MM.1S (cell line): ENCODE measurements around the gene HDAC1.

Experiments used
- DNase-seq: peaks from one replicate; pipeline ENCODE4 v3.0.0-alpha.2; 2015
- H2AFZ ChIP-seq: fragments of 300-600 bp; sonication (generic); 2 replicates; pipeline ENCODE4 v1.6.0; 2016; ENCODE audit warnings: antibody characterized with exemption, low read length
- H3F3A ChIP-seq: fragments of 300-600 bp; sonication (generic); 2 replicates; pipeline ENCODE4 v1.6.1; 2016; ENCODE audit warnings: mild to moderate bottlenecking, antibody characterized with exemption, low read length, moderate library complexity, mixed read lengths; ENCODE audit not compliant: insufficient read depth
- H3K27ac ChIP-seq: fragments of 300-600 bp; sonication (generic); 2 replicates; pipeline ENCODE4 v1.5.1; 2016; ENCODE audit warnings: mild to moderate bottlenecking, low read length
- H3K27me3 ChIP-seq: fragments of 300-600 bp; sonication (generic); replicated peaks from 2 replicates; pipeline ENCODE4 v1.6.0; 2016; ENCODE audit warnings: low read length; ENCODE audit not compliant: insufficient read depth
- H3K36me3 ChIP-seq: fragments of 300-600 bp; sonication (generic); replicated peaks from 2 replicates; pipeline ENCODE4 v1.6.1; 2016; ENCODE audit warnings: mild to moderate bottlenecking, low read length, mixed read lengths; ENCODE audit not compliant: insufficient read depth
- H3K4me1 ChIP-seq: fragments of 300-600 bp; sonication (generic); 2 replicates; pipeline ENCODE4 v1.6.1; 2016; ENCODE audit warnings: low read length, mixed read lengths
- H3K4me2 ChIP-seq: fragments of 300-600 bp; sonication (generic); 2 replicates; pipeline ENCODE4 v1.6.0; 2016; ENCODE audit warnings: low read depth, low read length
- H3K4me3 ChIP-seq: fragments of 300-600 bp; sonication (generic); 2 replicates; pipeline ENCODE4 v1.5.1; 2016; ENCODE audit warnings: low read length, mixed read lengths
- H3K79me2 ChIP-seq: fragments of 300-600 bp; sonication (generic); 2 replicates; pipeline ENCODE4 v1.6.1; 2016; ENCODE audit warnings: mixed run types, low read length, mixed read lengths
- H3K9ac ChIP-seq: fragments of 300-600 bp; sonication (generic); 2 replicates; pipeline ENCODE4 v1.6.1; 2016; ENCODE audit warnings: low read length, mixed read lengths
- H3K9me2 ChIP-seq: fragments of 300-600 bp; sonication (generic); replicated peaks from 2 replicates; pipeline ENCODE4 v1.6.1; 2016; ENCODE audit warnings: mild to moderate bottlenecking, low read length, mixed read lengths; ENCODE audit not compliant: insufficient read depth
- H3K9me3 ChIP-seq: fragments of 300-600 bp; sonication (generic); replicated peaks from 2 replicates; pipeline ENCODE4 v1.6.1; 2016; ENCODE audit warnings: mild to moderate bottlenecking, low read length, mixed read lengths; ENCODE audit not compliant: insufficient read depth
- H4K20me1 ChIP-seq: fragments of 300-600 bp; sonication (generic); 2 replicates; pipeline ENCODE4 v1.6.1; 2016; ENCODE audit warnings: mild to moderate bottlenecking, low read length, moderate library complexity, mixed read lengths; ENCODE audit not compliant: insufficient read depth
- EZH2 ChIP-seq: fragments of 300-600 bp; sonication (generic); optimal IDR thresholded peaks from 2 replicates; pipeline ENCODE3; 2017; ENCODE audit warnings: low read depth, mild to moderate bottlenecking, antibody characterized with exemption, low read length, mixed read lengths
- EZH2phosphoT487 ChIP-seq: fragments of 300-600 bp; sonication (generic); IDR thresholded peaks from 2 replicates; pipeline ENCODE4 v1.6.1; 2018; ENCODE audit warnings: antibody characterized with exemption, low read length
- TF ChIP-seq, protein P1 (sequence below): fragments of 300-600 bp; sonication (generic); IDR thresholded peaks from 2 replicates; pipeline ENCODE4 v1.5.1; 2016; ENCODE audit warnings: antibody characterized with exemption, low read length, mixed read lengths

HDAC1 gene

DNA sequence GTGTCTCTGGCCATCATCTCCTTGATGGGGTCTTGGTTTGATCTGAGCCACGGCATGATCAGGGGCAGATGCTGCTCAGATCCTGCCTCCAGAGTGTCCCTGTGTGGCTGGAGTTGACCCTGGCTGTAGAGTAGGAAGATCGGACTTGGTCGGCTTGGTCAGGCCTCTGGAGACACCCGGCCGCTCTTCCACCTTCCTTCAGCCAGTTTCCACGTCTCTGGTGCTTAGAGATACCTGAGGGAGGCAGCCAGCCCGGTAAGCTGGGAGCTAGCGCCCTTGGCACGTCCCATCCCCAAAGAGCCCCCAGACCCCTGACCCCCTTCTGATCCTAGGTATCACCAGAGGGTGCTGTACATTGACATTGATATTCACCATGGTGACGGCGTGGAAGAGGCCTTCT lies 35.3 kb downstream of the HDAC1 start:
- DNase-seq = no peak
- H3K36me3 ChIP-seq = no peaks in the 10 kb centered on the region

DNA sequence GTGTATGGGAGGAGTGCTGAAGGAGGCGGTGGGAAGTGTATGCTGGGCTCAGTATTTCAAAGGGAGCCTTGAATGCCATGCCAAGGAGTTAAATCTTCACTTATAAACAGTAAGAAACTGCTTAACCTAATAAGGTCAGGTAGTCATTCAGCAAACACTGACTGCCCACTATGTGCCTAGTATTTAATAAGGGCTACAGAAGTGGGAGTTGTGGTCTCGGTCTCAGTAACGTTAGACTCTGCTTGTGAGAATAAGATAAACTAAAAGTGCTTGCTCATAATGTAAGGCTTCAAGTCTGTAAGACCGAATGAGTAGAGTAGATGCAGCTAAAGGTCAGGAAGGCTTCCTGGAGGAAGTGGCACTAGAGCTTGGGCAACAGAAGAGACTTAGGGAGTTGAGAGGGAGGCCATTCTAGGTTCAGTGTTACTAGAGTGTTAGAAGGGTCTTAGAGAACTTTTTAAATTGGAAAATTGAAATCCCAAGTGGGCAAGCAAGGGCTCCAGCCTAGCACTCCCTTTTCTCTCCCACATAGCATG lies 38.1 kb downstream of the HDAC1 start:
- Histone ChIP-seq H3K4me3 (no peak overlapping the region), H3K9me3 (no peaks in the 10 kb centered on the region), H3K36me3 (no peaks in the 10 kb centered on the region), H3K4me1 (peaks cover 36% of the 10 kb centered on the region), H3K4me2 (no peak overlapping the region), H3K79me2 (peaks cover 7% of the 10 kb centered on the region), H4K20me1 (no peaks in the 10 kb centered on the region), H3K9me2 (no peaks in the 10 kb centered on the region), H3K27ac (no peak overlapping the region), H2AFZ (no peak overlapping the region), H3K9ac (no peak overlapping the region), H3K27me3 (no peaks in the 10 kb centered on the region), H3F3A (peaks cover 29% of the 10 kb centered on the region)
- no peak for DNase-seq
- no peak for TF ChIP-seq EZH2
- no peak for TF ChIP-seq EZH2phosphoT487
- TF ChIP-seq, protein P1, sequence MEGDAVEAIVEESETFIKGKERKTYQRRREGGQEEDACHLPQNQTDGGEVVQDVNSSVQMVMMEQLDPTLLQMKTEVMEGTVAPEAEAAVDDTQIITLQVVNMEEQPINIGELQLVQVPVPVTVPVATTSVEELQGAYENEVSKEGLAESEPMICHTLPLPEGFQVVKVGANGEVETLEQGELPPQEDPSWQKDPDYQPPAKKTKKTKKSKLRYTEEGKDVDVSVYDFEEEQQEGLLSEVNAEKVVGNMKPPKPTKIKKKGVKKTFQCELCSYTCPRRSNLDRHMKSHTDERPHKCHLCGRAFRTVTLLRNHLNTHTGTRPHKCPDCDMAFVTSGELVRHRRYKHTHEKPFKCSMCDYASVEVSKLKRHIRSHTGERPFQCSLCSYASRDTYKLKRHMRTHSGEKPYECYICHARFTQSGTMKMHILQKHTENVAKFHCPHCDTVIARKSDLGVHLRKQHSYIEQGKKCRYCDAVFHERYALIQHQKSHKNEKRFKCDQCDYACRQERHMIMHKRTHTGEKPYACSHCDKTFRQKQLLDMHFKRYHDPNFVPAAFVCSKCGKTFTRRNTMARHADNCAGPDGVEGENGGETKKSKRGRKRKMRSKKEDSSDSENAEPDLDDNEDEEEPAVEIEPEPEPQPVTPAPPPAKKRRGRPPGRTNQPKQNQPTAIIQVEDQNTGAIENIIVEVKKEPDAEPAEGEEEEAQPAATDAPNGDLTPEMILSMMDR = no peak

More for the DNA sequence above, 35.3 kb downstream of the HDAC1 start:
- H3K27ac ChIP-seq = no peak overlapping the region
- H2AFZ ChIP-seq = no peak overlapping the region
- H3K9me3 ChIP-seq = no peaks in the 10 kb centered on the region
- H3K27me3 ChIP-seq = no peaks in the 10 kb centered on the region
- peaks cover 17% of the 10 kb centered on the region for H3K4me1 ChIP-seq
- H3K79me2 ChIP-seq = peaks cover 6% of the 10 kb centered on the region
- H3K4me2 ChIP-seq = no peak overlapping the region
- H3K9ac ChIP-seq = no peak overlapping the region
- H3K4me3 ChIP-seq = no peak overlapping the region
- H4K20me1 ChIP-seq = no peaks in the 10 kb centered on the region
- H3F3A ChIP-seq = peaks cover 12% of the 10 kb centered on the region
- TF ChIP-seq EZH2phosphoT487 (no peak), EZH2 (no peak)
- TF ChIP-seq, protein P1 = no peak
- H3K9me2 ChIP-seq = no peaks in the 10 kb centered on the region

DNA sequence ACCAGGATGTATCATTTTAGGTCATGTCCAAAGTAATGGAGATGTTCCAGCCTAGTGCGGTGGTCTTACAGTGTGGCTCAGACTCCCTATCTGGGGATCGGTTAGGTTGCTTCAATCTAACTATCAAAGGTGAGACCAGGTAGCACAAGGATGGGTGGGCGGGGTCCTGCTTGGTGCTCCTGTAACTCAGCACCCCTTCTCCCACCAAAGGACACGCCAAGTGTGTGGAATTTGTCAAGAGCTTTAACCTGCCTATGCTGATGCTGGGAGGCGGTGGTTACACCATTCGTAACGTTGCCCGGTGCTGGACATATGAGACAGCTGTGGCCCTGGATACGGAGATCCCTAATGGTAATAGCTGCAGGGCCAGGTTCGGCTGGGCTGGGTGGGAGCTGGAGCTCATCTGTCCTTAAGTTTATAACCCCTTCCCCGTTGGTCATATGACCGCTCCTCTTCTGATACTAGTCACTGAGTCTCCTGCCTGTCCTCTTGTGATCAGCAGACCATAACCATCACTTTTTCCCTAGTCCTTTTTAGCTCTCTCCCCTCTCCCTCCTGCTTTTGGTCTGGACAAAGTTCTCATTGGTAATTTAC lies 38.8 kb downstream of the HDAC1 start:
- H3K4me3 ChIP-seq = no peak overlapping the region
- H3K79me2 ChIP-seq = peaks cover 9% of the 10 kb centered on the region
- TF ChIP-seq EZH2 (no peak), EZH2phosphoT487 (no peak)
- TF ChIP-seq, protein P1 = no peak
- peaks cover 37% of the 10 kb centered on the region for H3K4me1 ChIP-seq
- H4K20me1 ChIP-seq = no peaks in the 10 kb centered on the region
- peaks cover 30% of the 10 kb centered on the region for H3F3A ChIP-seq
- no peak for DNase-seq
- H3K27ac ChIP-seq = no peak overlapping the region
- H3K4me2 ChIP-seq = no peak overlapping the region
- H2AFZ ChIP-seq = no peak overlapping the region
- no peak overlapping the region for H3K9ac ChIP-seq
- no peaks in the 10 kb centered on the region for H3K36me3 ChIP-seq
- no peaks in the 10 kb centered on the region for H3K9me2 ChIP-seq
- no peaks in the 10 kb centered on the region for H3K27me3 ChIP-seq
- no peaks in the 10 kb centered on the region for H3K9me3 ChIP-seq
